ENCODE data around the gene INF2. TPM values are rescaled to one million over a fixed set of nuclear protein-coding genes. Genes with fewer than 3 reads are reported as not detected.

Gene INF2
- total and polyA plus RNA-seq, 2 experiments from 2014 or later = 23.0 to 53.3 TPM

DNA sequence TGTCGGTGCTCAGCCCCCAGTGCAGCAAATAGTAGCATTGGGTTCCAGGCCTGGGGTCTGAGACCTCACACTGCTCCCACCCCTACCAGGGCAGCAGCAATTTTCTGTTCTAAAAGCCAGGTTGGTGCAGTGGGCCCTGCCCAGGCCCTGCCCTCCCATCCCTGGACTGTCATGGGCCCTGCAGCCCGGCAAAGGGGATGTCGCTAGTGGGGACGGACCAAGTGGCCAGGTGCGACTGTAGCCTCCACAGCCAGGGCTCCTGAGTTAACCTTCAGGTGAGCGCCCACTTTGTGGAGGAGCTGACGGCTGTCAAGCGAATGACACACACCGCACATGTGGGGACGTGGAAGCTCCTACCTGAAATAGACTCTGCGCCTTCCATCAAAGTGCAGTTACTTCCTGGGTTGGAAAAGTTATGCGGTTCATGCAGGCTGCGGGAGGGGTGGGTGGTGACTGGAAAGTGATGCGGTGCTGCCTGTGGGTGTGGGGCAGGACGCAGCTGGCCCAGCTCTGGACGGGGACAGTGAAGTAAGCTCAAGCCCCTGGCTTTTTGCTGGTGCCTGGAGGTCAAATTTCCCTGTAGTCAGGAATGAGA, 1.5 kb downstream of the INF2 start:
- H2AFZ ChIP-seq = no peak overlapping the region
- H3K9me3 ChIP-seq (ENCODE audit: low read depth) = no peaks in the 10 kb centered on the region
- no peaks in the 10 kb centered on the region for H3K36me3 ChIP-seq (ENCODE audit: low read depth)
- no peaks in the 10 kb centered on the region for H3K27me3 ChIP-seq (replicated peaks; ENCODE audit: insufficient read depth)
- in situ Hi-C loops (cut with MboI) = no loop called here
- peaks cover 2% of the 10 kb centered on the region; the same call in 1 of the 2 replicates for H4K20me1 ChIP-seq (ENCODE audit: insufficient read depth)
- H3K4me2 ChIP-seq (ENCODE audit: unreplicated experiment) = peak overlapping the region; percentile 89
- peaks cover 16% of the 10 kb centered on the region for H3K4me1 ChIP-seq (ENCODE audit: insufficient read depth)
- no peak for TF ChIP-seq EZH2phosphoT487 (IDR thresholded peaks at IDR 0.05; ENCODE audit: insufficient read depth, low read depth)
- TF ChIP-seq EZH2 (IDR thresholded peaks at IDR 0.05; ENCODE audit: insufficient read depth, poor library complexity, severe bottlenecking) = no peak
- H3F3A ChIP-seq (ENCODE audit: insufficient read depth) = 0 out of 2 replicates have a peak, but pooled peaks cover 7% of the 10 kb centered on the region
- H3K9me2 ChIP-seq (ENCODE audit: insufficient read depth) = no peaks in the 10 kb centered on the region
- peak overlapping the region; percentile 96 for H3K9ac ChIP-seq
- H3K4me3 ChIP-seq = peak overlapping the region; percentile 93
- H3K79me2 ChIP-seq (ENCODE audit: insufficient read depth) = peaks cover 64% of the 10 kb centered on the region
- 83 to 90% methylated on average over 16 of the region's 16 CpGs for WGBS, 2 experiments (ENCODE audit: low coverage in 1 of 2, low lambda C conversion rate in 2 of 2, missing lambda C conversion rate in 2 of 2)
- DNase-seq = no peak
- no peak overlapping the region for H3K27ac ChIP-seq

DNA sequence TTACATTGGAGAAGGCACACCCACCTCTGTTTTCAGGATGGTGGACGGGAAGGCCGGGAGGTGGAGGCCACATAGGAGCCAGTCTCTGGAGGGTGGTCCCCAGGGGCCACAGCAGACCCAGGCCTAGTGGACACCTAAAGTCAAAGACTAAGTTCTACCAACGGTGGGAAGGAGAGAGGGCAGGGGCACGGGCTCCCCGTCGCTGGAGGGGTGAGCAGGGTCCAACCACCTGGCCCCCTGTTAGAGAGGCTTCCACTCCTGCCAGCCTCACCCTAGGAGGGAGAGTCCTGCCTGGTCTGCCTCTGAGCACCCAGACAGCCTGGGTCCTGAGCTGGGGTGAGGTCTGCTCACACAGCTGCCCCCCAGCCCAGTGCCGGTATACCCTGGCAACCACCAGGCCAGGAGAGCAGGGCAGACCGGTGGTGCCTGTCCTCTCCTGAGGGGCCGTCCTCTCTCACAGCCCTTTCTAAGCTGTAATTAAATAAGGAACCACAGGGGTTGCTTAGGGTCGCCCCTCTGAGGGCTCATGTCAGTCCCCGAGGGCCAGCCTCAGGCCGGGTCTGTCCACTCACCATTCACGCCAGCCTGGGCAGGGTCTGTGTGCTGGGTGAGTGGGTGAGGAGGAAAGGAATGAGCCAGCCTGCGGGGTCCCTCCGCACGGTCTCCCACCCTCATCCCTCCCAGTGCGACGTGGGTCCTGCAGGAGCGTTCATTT, 2.3 kb downstream of the INF2 start:
- Histone ChIP-seq H3K27ac (no peak overlapping the region), H3K4me1 (ENCODE audit: insufficient read depth) (peaks cover 16% of the 10 kb centered on the region), H3K9ac (peak overlapping the region; percentile 8; the same call in 1 of the 2 replicates), H3K4me2 (ENCODE audit: unreplicated experiment) (no peak overlapping the region), H4K20me1 (ENCODE audit: insufficient read depth) (peaks cover 3% of the 10 kb centered on the region; the same call in 1 of the 2 replicates), H2AFZ (no peak overlapping the region), H3F3A (ENCODE audit: insufficient read depth) (0 out of 2 replicates have a peak, but pooled peaks cover 7% of the 10 kb centered on the region), H3K9me2 (ENCODE audit: insufficient read depth) (no peaks in the 10 kb centered on the region), H3K27me3 (replicated peaks; ENCODE audit: insufficient read depth) (no peaks in the 10 kb centered on the region), H3K79me2 (ENCODE audit: insufficient read depth) (peaks cover 71% of the 10 kb centered on the region), H3K4me3 (0 out of 2 replicates have a peak overlapping the region, but pooled peaks have one; percentile 93), H3K36me3 (ENCODE audit: low read depth) (no peaks in the 10 kb centered on the region; the same call in 1 of the 2 replicates), H3K9me3 (ENCODE audit: low read depth) (no peaks in the 10 kb centered on the region)
- 87 to 88% methylated on average over 18 to 19 of the region's 19 CpGs for WGBS, 2 experiments (ENCODE audit: low coverage in 1 of 2, low lambda C conversion rate in 2 of 2, missing lambda C conversion rate in 2 of 2)
- in situ Hi-C loops (cut with MboI) = no loop called here
- DNase-seq = no peak
- TF ChIP-seq EZH2phosphoT487 (IDR thresholded peaks at IDR 0.05; ENCODE audit: insufficient read depth, low read depth) (no peak), EZH2 (IDR thresholded peaks at IDR 0.05; ENCODE audit: insufficient read depth, poor library complexity, severe bottlenecking) (no peak)

DNA sequence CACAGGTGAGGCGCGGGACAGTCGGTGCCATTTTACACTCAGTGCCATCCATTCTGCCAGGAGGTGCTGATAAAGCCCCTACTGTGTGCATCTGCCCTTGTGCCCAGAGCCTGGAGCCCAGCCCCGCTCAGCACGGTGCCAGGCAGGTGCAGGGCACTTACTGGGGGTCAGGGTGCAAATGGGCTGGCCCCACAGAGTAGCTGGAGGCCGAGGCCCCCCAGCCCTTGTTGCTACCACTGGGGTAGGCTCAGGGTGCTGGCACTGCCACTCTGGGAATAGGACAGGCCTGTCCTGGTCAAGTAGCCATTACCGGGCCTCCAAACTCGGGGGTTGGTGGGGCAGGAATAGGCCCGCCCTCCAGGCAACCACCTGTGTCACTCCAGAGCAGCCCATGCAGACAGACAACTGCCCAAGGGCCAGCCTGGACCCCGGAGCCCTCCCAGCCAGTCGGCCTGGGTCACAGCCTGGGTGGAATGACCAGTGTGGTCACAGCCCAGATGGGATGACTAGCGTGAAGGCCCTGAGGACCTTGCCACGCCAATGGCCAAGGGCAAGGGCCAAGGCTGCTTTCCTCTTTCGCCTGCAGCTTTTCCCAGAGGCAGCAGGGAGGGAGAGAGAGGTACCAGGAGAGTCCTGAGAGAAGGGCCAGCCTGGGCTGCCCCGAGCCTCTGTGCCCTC, 3.0 kb downstream of the INF2 start:
- 0 out of 2 replicates have a peak, but pooled peaks cover 7% of the 10 kb centered on the region for H3F3A ChIP-seq (ENCODE audit: insufficient read depth)
- in situ Hi-C loops (cut with MboI) = no loop called here
- no peak overlapping the region for H3K4me2 ChIP-seq (ENCODE audit: unreplicated experiment)
- H3K4me1 ChIP-seq (ENCODE audit: insufficient read depth) = peaks cover 18% of the 10 kb centered on the region
- no peak overlapping the region for H3K4me3 ChIP-seq
- H3K9me2 ChIP-seq (ENCODE audit: insufficient read depth) = no peaks in the 10 kb centered on the region
- no peaks in the 10 kb centered on the region; the same call in 1 of the 2 replicates for H3K36me3 ChIP-seq (ENCODE audit: low read depth)
- no peaks in the 10 kb centered on the region for H3K27me3 ChIP-seq (replicated peaks; ENCODE audit: insufficient read depth)
- H4K20me1 ChIP-seq (ENCODE audit: insufficient read depth) = peaks cover 3% of the 10 kb centered on the region; the same call in 1 of the 2 replicates
- 92 to 95% methylated on average over 15 of the region's 15 CpGs for WGBS, 2 experiments (ENCODE audit: low coverage in 1 of 2, low lambda C conversion rate in 2 of 2, missing lambda C conversion rate in 2 of 2)
- H3K79me2 ChIP-seq (ENCODE audit: insufficient read depth) = peaks cover 78% of the 10 kb centered on the region
- H3K9ac ChIP-seq = no peak overlapping the region
- H3K27ac ChIP-seq = no peak overlapping the region
- DNase-seq = no peak
- TF ChIP-seq EZH2phosphoT487 (IDR thresholded peaks at IDR 0.05; ENCODE audit: insufficient read depth, low read depth) (no peak), EZH2 (IDR thresholded peaks at IDR 0.05; ENCODE audit: insufficient read depth, poor library complexity, severe bottlenecking) (no peak)
- H2AFZ ChIP-seq = no peak overlapping the region
- H3K9me3 ChIP-seq (ENCODE audit: low read depth) = no peaks in the 10 kb centered on the region

DNA sequence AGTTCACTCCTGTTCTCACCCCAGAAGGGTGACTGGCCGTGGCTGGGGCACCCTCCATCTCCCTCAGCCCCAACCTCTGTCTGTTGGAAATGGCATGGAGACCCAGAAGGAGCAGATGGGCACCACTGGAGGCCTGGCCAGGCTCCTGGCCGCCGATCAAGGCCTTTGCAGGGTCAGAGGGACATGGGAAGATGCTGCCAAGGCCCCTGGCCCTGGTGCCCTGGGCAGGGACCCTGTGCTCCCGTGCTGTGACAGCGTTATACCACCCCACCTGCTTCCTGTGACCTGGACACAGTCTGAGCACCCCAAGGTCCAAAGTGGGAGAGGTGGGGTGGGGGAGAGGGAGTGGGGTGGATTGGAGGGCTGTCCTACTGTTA, 3.5 kb downstream of the INF2 start:
- no peaks in the 10 kb centered on the region for H3K9me2 ChIP-seq (ENCODE audit: insufficient read depth)
- no peak for DNase-seq
- no peaks in the 10 kb centered on the region for H3K9me3 ChIP-seq (ENCODE audit: low read depth)
- H3K4me1 ChIP-seq (ENCODE audit: insufficient read depth) = peaks cover 20% of the 10 kb centered on the region
- H3K9ac ChIP-seq = no peak overlapping the region
- H4K20me1 ChIP-seq (ENCODE audit: insufficient read depth) = peaks cover 3% of the 10 kb centered on the region; the same call in 1 of the 2 replicates
- H3K79me2 ChIP-seq (ENCODE audit: insufficient read depth) = peaks cover 84% of the 10 kb centered on the region
- 0 out of 2 replicates have a peak, but pooled peaks cover 7% of the 10 kb centered on the region for H3F3A ChIP-seq (ENCODE audit: insufficient read depth)
- no peak overlapping the region for H3K27ac ChIP-seq
- H2AFZ ChIP-seq = no peak overlapping the region
- H3K27me3 ChIP-seq (replicated peaks; ENCODE audit: insufficient read depth) = no peaks in the 10 kb centered on the region
- H3K4me2 ChIP-seq (ENCODE audit: unreplicated experiment) = no peak overlapping the region
- H3K4me3 ChIP-seq = no peak overlapping the region
- in situ Hi-C loops (cut with MboI) = no loop called here
- no peaks in the 10 kb centered on the region; the same call in 1 of the 2 replicates for H3K36me3 ChIP-seq (ENCODE audit: low read depth)
- WGBS, 2 experiments (ENCODE audit: low coverage in 1 of 2, low lambda C conversion rate in 2 of 2, missing lambda C conversion rate in 2 of 2) = 93 to 98% methylated on average over 5 of the region's 5 CpGs
- no peak for TF ChIP-seq EZH2phosphoT487 (IDR thresholded peaks at IDR 0.05; ENCODE audit: insufficient read depth, low read depth)
- TF ChIP-seq EZH2 (IDR thresholded peaks at IDR 0.05; ENCODE audit: insufficient read depth, poor library complexity, severe bottlenecking) = no peak

All from GM23248 (cell line).